NT2/D1 (cell line): ENCODE data around the gene ANK3.

Experiments
- DNase-seq: peaks from one replicate; pipeline ENCODE4 v3.0.0-alpha.2; 2011; ENCODE audit warnings: low read depth, low spot score
- H3K27me3 ChIP-seq: 2 replicates; pipeline ENCODE4 v1.6.0; 2011; ENCODE audit warnings: mild to moderate bottlenecking; ENCODE audit not compliant: insufficient read length, insufficient read depth
- H3K36me3 ChIP-seq: 2 replicates; pipeline ENCODE4 v1.6.1; 2011; ENCODE audit warnings: mild to moderate bottlenecking, low read length, mixed read lengths; ENCODE audit not compliant: insufficient read depth, insufficient read length
- H3K4me1 ChIP-seq: 2 replicates; pipeline ENCODE4 v1.5.1; 2011; ENCODE audit not compliant: insufficient read depth, insufficient read length
- H3K4me3 ChIP-seq: 2 replicates; pipeline ENCODE4 v1.5.1; 2011; ENCODE audit warnings: low read depth; ENCODE audit not compliant: insufficient read length
- H3K9ac ChIP-seq: 2 replicates; pipeline ENCODE4 v1.6.0; 2011; ENCODE audit warnings: low read depth; ENCODE audit not compliant: insufficient read length
- H3K9me3 ChIP-seq: 2 replicates; pipeline ENCODE4 v1.5.1; 2011; ENCODE audit warnings: mild to moderate bottlenecking, low read length; ENCODE audit not compliant: insufficient read depth
- SUZ12 ChIP-seq: IDR thresholded peaks from 2 replicates; pipeline ENCODE4 v1.6.1; 2011; ENCODE audit not compliant: insufficient read length, insufficient read depth; ENCODE audit errors: extremely low read depth
- YY1 ChIP-seq: IDR thresholded peaks from 2 replicates; pipeline ENCODE4 v1.6.1; 2011; ENCODE audit not compliant: insufficient read length, insufficient read depth
- ZNF274 ChIP-seq: IDR thresholded peaks from 2 replicates; pipeline ENCODE4 v1.6.1; 2011; ENCODE audit warnings: mild to moderate bottlenecking, low read depth, low read length

The ANK3 gene

DNA sequence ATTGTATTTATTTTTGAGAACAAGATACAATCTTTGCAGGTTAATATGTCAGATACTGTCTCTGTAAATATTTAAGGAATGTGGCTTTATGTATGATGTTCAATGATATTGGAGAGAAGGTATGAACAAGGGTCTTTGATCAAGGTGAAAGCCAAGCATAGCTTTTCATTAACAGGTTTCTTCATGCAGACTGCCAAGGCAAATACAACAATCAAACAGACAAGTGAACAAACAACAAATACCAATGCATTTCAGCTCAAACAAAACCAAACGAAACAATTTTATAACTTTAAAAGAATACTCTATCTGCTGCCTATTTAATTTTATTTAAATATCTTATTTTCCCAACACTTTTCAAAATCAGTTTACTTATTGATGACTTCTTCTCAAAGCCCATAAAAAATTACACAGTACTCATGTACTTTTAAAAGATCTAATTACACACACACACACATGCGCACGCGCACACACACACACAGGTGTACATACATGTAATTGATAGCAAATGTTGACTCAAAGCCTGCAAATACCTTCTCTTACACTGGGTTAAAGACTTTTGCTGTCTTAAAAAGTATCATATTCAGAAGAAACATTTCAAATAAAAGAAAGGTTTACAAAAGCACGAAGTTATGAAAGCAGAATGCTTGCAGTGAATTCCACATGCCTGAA is 282.2 kb downstream of the ANK3 start:
- no peak overlapping the region for H3K4me3 ChIP-seq
- H3K9me3 ChIP-seq, result no peaks in the 10 kb centered on the region
- DNase-seq, result no peak
- H3K27me3 ChIP-seq, result no peaks in the 10 kb centered on the region
- TF ChIP-seq YY1, result no peak
- TF ChIP-seq SUZ12, result no peak
- TF ChIP-seq ZNF274, result no peak
- H3K9ac ChIP-seq, result no peak overlapping the region
- H3K36me3 ChIP-seq, result peaks cover 9% of the 10 kb centered on the region
- H3K4me1 ChIP-seq, result no peaks in the 10 kb centered on the region

DNA sequence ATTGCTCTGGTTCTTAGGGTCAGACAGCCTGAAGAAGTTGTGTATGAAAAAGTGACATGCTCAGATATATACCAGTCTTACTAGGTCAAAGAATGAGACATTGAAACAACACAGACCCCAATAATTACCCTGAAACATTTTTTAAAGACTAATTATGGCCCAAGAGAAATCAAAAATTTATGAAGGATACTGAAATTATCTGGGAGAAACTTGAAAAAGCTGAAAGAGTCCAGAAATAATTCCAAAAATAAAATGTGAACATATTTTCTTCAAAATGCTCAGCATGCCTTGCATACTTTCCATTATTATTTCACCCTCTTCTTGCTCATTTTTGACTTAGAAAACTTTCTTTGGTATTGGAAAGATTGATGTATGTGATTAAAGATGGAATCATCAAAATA is 284.4 kb downstream of the ANK3 start:
- H3K4me1 ChIP-seq, result no peaks in the 10 kb centered on the region
- H3K27me3 ChIP-seq, result no peaks in the 10 kb centered on the region
- H3K9ac ChIP-seq, result no peak overlapping the region
- peaks cover 9% of the 10 kb centered on the region for H3K36me3 ChIP-seq
- DNase-seq, result no peak
- TF ChIP-seq ZNF274, result no peak
- TF ChIP-seq YY1, result no peak
- no peak for TF ChIP-seq SUZ12
- H3K9me3 ChIP-seq, result no peaks in the 10 kb centered on the region
- H3K4me3 ChIP-seq, result no peak overlapping the region

DNA sequence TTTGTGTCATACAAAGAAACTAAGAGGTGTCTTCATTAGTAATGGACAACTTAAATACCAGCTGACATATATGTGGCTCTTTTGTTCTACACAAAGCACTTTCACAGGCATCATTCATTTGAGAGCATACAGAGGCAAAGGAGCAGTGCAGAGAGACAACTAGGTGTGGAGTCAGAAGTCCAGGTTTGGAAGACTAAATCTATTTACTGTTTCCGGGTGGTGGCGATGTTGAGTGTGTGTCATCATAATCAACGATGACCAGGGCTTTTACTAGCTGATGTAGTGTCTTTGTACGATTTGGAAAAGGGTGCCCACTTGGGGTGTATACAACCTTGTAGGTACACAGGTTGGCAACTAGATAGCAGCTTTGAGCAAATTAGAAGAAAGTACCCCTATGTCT is 287.9 kb downstream of the ANK3 start:
- TF ChIP-seq ZNF274 (no peak), SUZ12 (no peak), YY1 (no peak)
- Histone ChIP-seq H3K9me3 (no peaks in the 10 kb centered on the region), H3K4me3 (no peak overlapping the region), H3K36me3 (peaks cover 6% of the 10 kb centered on the region), H3K4me1 (no peaks in the 10 kb centered on the region), H3K9ac (no peak overlapping the region), H3K27me3 (no peaks in the 10 kb centered on the region)
- DNase-seq, result no peak

- H3K36me3 ChIP-seq, result peaks cover 2% of the 10 kb centered on the region
- H3K9ac ChIP-seq, result no peak overlapping the region
- H3K9me3 ChIP-seq, result no peaks in the 10 kb centered on the region
- H3K4me1 ChIP-seq, result no peaks in the 10 kb centered on the region
- no peak for DNase-seq
- no peak overlapping the region for H3K4me3 ChIP-seq
- TF ChIP-seq YY1 (no peak), SUZ12 (no peak), ZNF274 (no peak)
- H3K27me3 ChIP-seq, result no peaks in the 10 kb centered on the region
These were observed 289.5 kb downstream of the ANK3 start for GRCh38 chr10:60099998-60100747.

GRCh38 chr10:60098677-60099601 is 290.7 kb downstream of the ANK3 start:
- no peaks in the 10 kb centered on the region for H3K9me3 ChIP-seq
- no peaks in the 10 kb centered on the region for H3K36me3 ChIP-seq
- no peak for DNase-seq
- H3K9ac ChIP-seq, result no peak overlapping the region
- H3K27me3 ChIP-seq, result no peaks in the 10 kb centered on the region
- H3K4me3 ChIP-seq, result no peak overlapping the region
- TF ChIP-seq ZNF274 (no peak), SUZ12 (no peak), YY1 (no peak)
- no peaks in the 10 kb centered on the region for H3K4me1 ChIP-seq

DNA sequence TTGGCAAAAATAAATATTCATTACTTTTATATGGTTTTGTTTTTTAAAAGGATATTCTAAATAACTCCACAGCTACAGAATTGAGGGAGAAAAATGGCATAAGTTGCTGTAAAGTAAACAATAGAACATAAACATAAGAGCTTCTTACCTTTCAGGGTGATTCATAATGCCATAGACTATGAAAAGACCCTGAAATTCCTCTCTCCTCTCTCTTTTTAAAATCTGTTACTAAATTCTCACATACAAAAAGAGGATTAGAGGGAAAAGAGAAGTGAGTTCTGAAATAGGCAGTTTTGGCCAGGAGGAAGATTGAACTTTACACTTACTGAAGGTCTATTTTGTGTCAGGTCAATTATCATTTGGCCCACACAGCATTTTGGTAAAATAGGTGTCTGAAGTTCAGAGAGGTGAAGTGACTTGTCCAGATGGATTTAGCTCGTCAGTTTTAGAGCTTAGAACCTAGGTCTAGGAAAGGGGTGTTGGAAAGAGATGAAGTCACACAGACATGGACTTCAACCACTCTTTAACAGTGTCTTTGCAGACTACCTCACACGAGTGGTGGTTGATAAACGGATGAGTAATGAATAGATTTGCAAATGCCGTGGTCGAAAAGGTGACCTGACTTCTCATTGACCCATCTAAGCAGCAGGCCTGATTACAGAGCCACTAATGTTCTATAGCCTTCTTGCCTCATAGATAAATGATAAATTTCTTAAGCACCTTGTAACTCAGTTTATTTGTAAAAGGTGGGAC is 292.7 kb downstream of the ANK3 start:
- TF ChIP-seq SUZ12 (no peak), ZNF274 (no peak), YY1 (no peak)
- no peaks in the 10 kb centered on the region for H3K4me1 ChIP-seq
- no peak overlapping the region for H3K4me3 ChIP-seq
- H3K36me3 ChIP-seq, result no peaks in the 10 kb centered on the region
- no peaks in the 10 kb centered on the region for H3K27me3 ChIP-seq
- H3K9me3 ChIP-seq, result no peaks in the 10 kb centered on the region
- H3K9ac ChIP-seq, result no peak overlapping the region
- no peak for DNase-seq
